B cell (primary cell): ENCODE results near the gene DEFB118. TPM values are rescaled to one million over a fixed set of nuclear protein-coding genes. Genes with fewer than 3 reads are reported as not detected.
"Not testable (repeated sequence)": the region's sequence is repeated elsewhere in the genome, so short reads cannot be mapped to it uniquely, and the experiment has no call there.

Source experiments
- ATAC-seq: fragments of 200-7000 bp; cut with Tn5 transposase; one replicate; pipeline ENCODE4 v1.10.0; 2021; ENCODE audit warnings: low read depth, mild to moderate bottlenecking, moderate number of reproducible peaks, moderate library complexity
- CTCF ChIA-PET: fragments of 350-600 bp; sonication (Branson Sonifier 250); formaldehyde crosslinking; loops from one replicate; lab custom pipeline; 2021; ENCODE audit warnings: antibody characterized with exemption, inconsistent platforms; lab: Charles Lee
- POLR2A ChIA-PET: fragments of 350-600 bp; sonication (Branson Sonifier 250); formaldehyde crosslinking; loops from one replicate; lab custom pipeline; 2021; ENCODE audit warnings: antibody characterized with exemption; lab: Charles Lee
- DNase-seq: peaks from one replicate; pipeline ENCODE4 v3.0.0; 2013
- H2AFZ ChIP-seq: 2 replicates; pipeline ENCODE4 v1.6.1; 2012; ENCODE audit warnings: mild to moderate bottlenecking, low read depth, low read length; ENCODE audit not compliant: insufficient read depth, poor library complexity, severe bottlenecking
- H3K27ac ChIP-seq, 2 donors: 1 replicate in 1 of 2; 2 replicates in 1 of 2; pipeline ENCODE4 v1.5.1; 2012 to 2013; ENCODE audit warnings: low read length in 2 of 2, mild to moderate bottlenecking in 2 of 2, moderate library complexity in 1 of 2
- H3K27me3 ChIP-seq, 4 experiments: fragments of 200-600 bp in 1 of 4; sonication (generic) in 1 of 4; replicated peaks in 1 of 4; 1 replicate in 2 of 4; 2 replicates in 2 of 4; pipeline versions ENCODE4 v1.6.1 to v1.7.0; 2013 to 2016; ENCODE audit warnings: low read length in 3 of 4, mild to moderate bottlenecking in 2 of 4, mixed read lengths in 1 of 4, moderate library complexity in 1 of 4; ENCODE audit not compliant: insufficient read depth in 4 of 4, control insufficient read depth in 3 of 4; ENCODE audit errors: control extremely low read depth in 1 of 4
- H3K36me3 ChIP-seq, 2 experiments: replicated peaks in 1 of 2; 1 replicate in 1 of 2; 2 replicates in 1 of 2; pipeline versions ENCODE4 v1.6.1 to v1.7.1; 2013; ENCODE audit warnings: low read length in 1 of 2; ENCODE audit not compliant: insufficient read depth in 2 of 2, control insufficient read depth in 1 of 2; ENCODE audit errors: control extremely low read depth in 1 of 2, extremely low read depth in 1 of 2
- H3K4me1 ChIP-seq, 2 donors: fragments of 200-600 bp in 1 of 2; sonication (generic) in 1 of 2; 1 replicate in 1 of 2; 2 replicates in 1 of 2; pipeline versions ENCODE4 v1.5.1 to v1.6.1; 2013 to 2017; ENCODE audit warnings: low read length in 2 of 2; ENCODE audit not compliant: control insufficient read depth in 2 of 2, insufficient read depth in 2 of 2
- H3K4me2 ChIP-seq: replicated peaks from 2 replicates; pipeline ENCODE3; 2012; ENCODE audit warnings: mild to moderate bottlenecking, low read depth, low read length; ENCODE audit not compliant: poor library complexity, severe bottlenecking
- H3K4me3 ChIP-seq, 5 experiments: fragments of 200-600 bp in 1 of 5; sonication (generic) in 1 of 5; 1 replicate in 3 of 5; 2 replicates in 2 of 5; pipeline versions ENCODE4 v1.5.1 to v1.7.0; 2011 to 2016; ENCODE audit warnings: low read length in 4 of 5, mild to moderate bottlenecking in 4 of 5, low read depth in 2 of 5, control low read depth in 1 of 5, moderate library complexity in 1 of 5; ENCODE audit not compliant: insufficient read depth in 1 of 5; ENCODE audit errors: control extremely low read depth in 1 of 5, extremely low read depth in 1 of 5
- H3K79me2 ChIP-seq: fragments of 200-600 bp; sonication (generic); one replicate; pipeline ENCODE4 v1.6.0; 2016; ENCODE audit warnings: low read length; ENCODE audit not compliant: control insufficient read depth, insufficient read depth
- H3K9ac ChIP-seq: fragments of 200-600 bp; sonication (generic); 2 replicates; pipeline ENCODE4 v1.6.1; 2017; ENCODE audit warnings: mild to moderate bottlenecking, low read length, moderate library complexity
- H3K9me3 ChIP-seq, 3 donors: one replicate each; pipeline versions ENCODE4 v1.6.1 to v1.7.1; 2013; ENCODE audit warnings: low read length in 2 of 3; ENCODE audit not compliant: control insufficient read depth in 2 of 3, insufficient read depth in 1 of 3; ENCODE audit errors: control extremely low read depth in 1 of 3
- H4K20me1 ChIP-seq: 2 replicates; pipeline ENCODE4 v1.6.0; 2012; ENCODE audit warnings: mild to moderate bottlenecking, low read length; ENCODE audit not compliant: insufficient read depth, control insufficient read depth, poor library complexity, severe bottlenecking
- H3K27ac Mint-ChIP-seq: one replicate; pipeline ENCODE4 v1.8.0; 2021; ENCODE audit warnings: mixed read lengths
- H3K27me3 Mint-ChIP-seq: one replicate; pipeline ENCODE4 v1.8.0; 2021; ENCODE audit warnings: mixed read lengths
- H3K4me1 Mint-ChIP-seq: one replicate; pipeline ENCODE4 v1.8.0; 2021; ENCODE audit warnings: mixed read lengths
- H3K4me3 Mint-ChIP-seq: one replicate; pipeline ENCODE4 v1.8.0; 2021; ENCODE audit warnings: mixed read lengths
- H3K9me3 Mint-ChIP-seq: one replicate; pipeline ENCODE4 v1.8.0; 2022; ENCODE audit warnings: mixed read lengths; ENCODE audit not compliant: insufficient read depth
- CTCF ChIP-seq: fragments of 200-600 bp; IDR thresholded peaks from one replicate; pipeline ENCODE4 v1.8.0; 2022; ENCODE audit warnings: antibody characterized with exemption, mild to moderate bottlenecking
- EZH2 ChIP-seq: IDR thresholded peaks from 2 replicates; pipeline ENCODE4 v1.6.1; 2012; ENCODE audit warnings: borderline replicate concordance, low read depth, mild to moderate bottlenecking, moderate library complexity, low read length; ENCODE audit not compliant: insufficient read depth, poor library complexity, severe bottlenecking
- WGBS: methylation state at CpG from one replicate; pipeline ENCODE4 v1.1.5; 2013; ENCODE audit warnings: missing lambda C conversion rate; ENCODE audit not compliant: insufficient coverage; 5-methylcytosine and 5-hydroxymethylcytosine counted together
- intact Hi-C: fragments of 100-400 bp; cut with micrococcal nuclease; formaldehyde crosslinking; loops from one replicate; pipeline ENCODE4 v1.10.0; 2022
- polyA plus RNA-seq: library from polyadenylated mRNA; depleted of rRNA; stranded (reverse); fragments of >200 nt; gene quantifications from 2 replicates; pipeline ENCODE4 v1.2.3, GENCODE V29; 2012
- total RNA-seq, 2 donors: library from RNA; stranded (reverse); fragments of 120-200 nt in 1 of 2; gene quantifications; 1 replicate in 1 of 2; 2 replicates in 1 of 2; pipeline versions ENCODE4 v1.2.3 to v1.2.4, GENCODE V29; 2013 to 2022

The DEFB118 gene
- total and polyA plus RNA-seq, 2 donors (not counting 1 experiment from before 2014, with no cell fraction given), result not detected

- ATAC-seq, result no peak
- no peak overlapping the region for H3K4me3 ChIP-seq
- no peak for TF ChIP-seq CTCF
- TF ChIP-seq EZH2, result no peak
- no peaks in the 10 kb centered on the region for H3K27me3 ChIP-seq
- no peaks in the 10 kb centered on the region for H4K20me1 ChIP-seq
- intact Hi-C loops, result no loop called here
- no peak overlapping the region for H3K4me2 ChIP-seq
- ChIA-PET CTCF (interaction anchor here (0.5 kb wide), 1 partner anchor 28 kb away, joined by 3 read pairs; no protein-coding TSS in a partner anchor), POLR2A (no interaction called here)
- no peak overlapping the region for H3K27ac ChIP-seq
- no peaks in the 10 kb centered on the region for H3K9me3 ChIP-seq
- no CpG with 5 or more reads among the region's 1 CpG for WGBS
- Mint-ChIP-seq H3K9me3 (no peaks in the 10 kb centered on the region), H3K27me3 (peaks cover 3% of the 10 kb centered on the region), H3K4me3 (no peak overlapping the region), H3K27ac (no peak overlapping the region), H3K4me1 (no peaks in the 10 kb centered on the region)
- no peaks in the 10 kb centered on the region for H3K79me2 ChIP-seq
- H3K4me1 ChIP-seq, result no peaks in the 10 kb centered on the region
- H3K36me3 ChIP-seq, result no peaks in the 10 kb centered on the region
- DNase-seq, result no peak
- H2AFZ ChIP-seq, result no peak overlapping the region
- no peak overlapping the region for H3K9ac ChIP-seq
Observed at GRCh38 chr20:31355981-31356380, 12.4 kb upstream of the DEFB118 start.

- H3K4me3 ChIP-seq, result no peak overlapping the region
- no peak overlapping the region for H2AFZ ChIP-seq
- no peaks in the 10 kb centered on the region for H3K4me1 Mint-ChIP-seq
- DNase-seq, result no peak
- H3K27me3 Mint-ChIP-seq, result peaks cover 3% of the 10 kb centered on the region
- no peak overlapping the region for H3K4me2 ChIP-seq
- no CpG with 5 or more reads among the region's 4 CpGs for WGBS
- POLR2A ChIA-PET, result no interaction called here
- no peak overlapping the region for H3K27ac ChIP-seq
- H3K9me3 ChIP-seq, result peaks cover 0 to 16% (median 4%) of the 10 kb centered on the region in 3 donors
- CTCF ChIA-PET, result no interaction called here
- no peaks in the 10 kb centered on the region for H3K79me2 ChIP-seq
- no peak overlapping the region for H3K27ac Mint-ChIP-seq
- no peak overlapping the region for H3K4me3 Mint-ChIP-seq
- no peaks in the 10 kb centered on the region for H3K4me1 ChIP-seq
- H3K9me3 Mint-ChIP-seq, result peaks cover 2% of the 10 kb centered on the region
- no peak overlapping the region for H3K9ac ChIP-seq
- H4K20me1 ChIP-seq, result no peaks in the 10 kb centered on the region
- intact Hi-C loops, result no loop called here
- TF ChIP-seq CTCF (no peak), EZH2 (no peak)
- ATAC-seq, result no peak
- no peaks in the 10 kb centered on the region for H3K27me3 ChIP-seq
- no peaks in the 10 kb centered on the region for H3K36me3 ChIP-seq
Observed at GRCh38 chr20:31363295-31363694, 5.1 kb upstream of the DEFB118 start.

GRCh38 chr20:31364272-31364671 lies 4.1 kb upstream of the DEFB118 start:
- H3K27ac Mint-ChIP-seq, H2AFZ ChIP-seq, H3K27me3 Mint-ChIP-seq, POLR2A ChIA-PET, ATAC-seq, CTCF ChIA-PET, H3K4me1 ChIP-seq, H3K4me2 ChIP-seq, H3K4me3 Mint-ChIP-seq, H3K4me3 ChIP-seq, H3K27ac ChIP-seq, DNase-seq, H3K36me3 ChIP-seq, H3K4me1 Mint-ChIP-seq, H3K9me3 Mint-ChIP-seq, H3K79me2 ChIP-seq, intact Hi-C loops, H4K20me1 ChIP-seq, H3K27me3 ChIP-seq, H3K9ac ChIP-seq: not testable (repeated sequence)
- peaks cover 0 to 16% (median 4%) of the 10 kb centered on the region in 3 donors for H3K9me3 ChIP-seq
- 84% methylated on average over 3 of the region's 5 CpGs for WGBS
